Stimulated activated CD4-positive, alpha-beta T cell treated with anti-CD3 and anti-CD28 coated beads, TNF-alpha, amount 100 ng/mL, for 4 hours (primary cell): ENCODE measurements around the gene CYP11A1.
"Not testable (repeated sequence)": the region's sequence is repeated elsewhere in the genome, so short reads cannot be mapped to it uniquely, and the experiment has no call there.

Source experiments
- DNase-seq, 3 experiments: peaks; one replicate each; pipeline ENCODE4 v3.0.0-alpha.2; 2020; ENCODE audit warnings: low read depth in 3 of 3

Gene CYP11A1

DNA sequence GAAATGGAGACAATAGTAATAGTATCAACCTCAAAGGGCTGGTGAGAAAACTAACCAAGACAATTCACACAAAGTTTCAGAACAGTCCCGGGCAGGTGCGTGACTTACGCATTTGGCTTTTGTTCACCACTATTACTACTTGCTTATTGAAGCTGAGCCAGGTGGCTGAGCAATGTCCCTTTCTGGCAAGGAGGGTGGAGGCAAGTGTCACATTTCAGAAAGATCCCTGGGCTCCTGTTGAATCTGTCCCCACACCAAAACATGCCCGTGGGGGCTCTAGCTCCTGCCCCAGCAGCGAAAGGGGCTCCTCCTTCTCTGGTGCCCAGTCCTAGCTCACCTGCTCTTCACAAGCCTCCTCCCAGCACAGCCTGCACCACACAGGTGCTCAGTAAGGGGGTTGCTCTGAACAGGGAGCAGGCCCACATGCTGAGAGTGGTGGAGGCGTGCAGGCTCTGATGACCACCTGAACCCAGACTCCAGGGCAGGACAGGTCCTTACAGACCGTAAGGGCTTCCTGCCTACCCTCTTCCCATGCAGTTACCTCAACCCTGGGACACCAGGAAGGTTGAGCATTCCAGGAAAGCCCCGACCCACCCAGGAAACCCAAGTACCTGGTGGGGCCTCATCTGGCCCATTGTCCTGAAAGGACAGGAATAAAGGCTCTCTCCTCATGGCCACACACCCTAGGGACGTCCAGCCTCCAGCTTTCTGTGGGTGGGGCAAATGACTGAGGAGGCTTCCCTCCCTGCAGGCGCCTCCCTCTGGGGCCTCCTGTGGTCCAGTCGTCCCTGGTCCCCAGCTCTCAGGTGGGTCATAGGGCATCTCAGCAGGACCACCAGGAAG lies 33.7 kb upstream of the CYP11A1 start:
- DNase-seq: no peak

DNA sequence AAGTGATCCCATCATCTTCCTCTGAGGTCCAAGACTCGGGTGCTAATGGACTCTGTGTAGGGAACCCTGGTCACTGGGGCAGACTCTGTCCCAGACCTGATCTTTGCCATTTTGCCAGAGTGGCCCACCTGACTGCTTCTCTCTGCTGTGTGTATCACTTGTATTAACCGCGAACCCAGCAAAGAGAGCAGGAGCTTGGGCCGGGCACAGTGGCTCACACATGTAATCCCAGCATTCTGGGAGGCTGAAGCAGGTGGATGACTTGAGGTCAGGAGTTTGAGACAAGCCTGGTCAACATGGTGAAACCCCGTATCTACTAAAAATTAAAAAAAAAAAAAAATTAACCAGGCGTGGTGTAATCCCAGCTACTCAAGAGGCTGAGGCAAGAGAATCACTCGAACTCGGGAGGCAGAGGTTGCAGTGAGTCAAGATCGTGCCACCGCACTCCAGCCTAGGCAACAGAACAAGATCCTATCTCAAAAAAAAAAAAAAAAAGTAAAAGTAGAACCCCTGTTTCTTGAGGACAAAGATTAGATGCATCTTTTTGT lies 32.9 kb upstream of the CYP11A1 start:
- DNase-seq: no peak

GRCh38 chr15:74399511-74400312 lies 32.3 kb upstream of the CYP11A1 start:
- DNase-seq: peak in 1 of 3 experiments; percentile 41

- no peak for DNase-seq
These were observed 31.7 kb upstream of the CYP11A1 start for GRCh38 chr15:74399100-74399499.

- no peak for DNase-seq
These were observed 30.7 kb upstream of the CYP11A1 start for GRCh38 chr15:74398183-74398582.

DNA sequence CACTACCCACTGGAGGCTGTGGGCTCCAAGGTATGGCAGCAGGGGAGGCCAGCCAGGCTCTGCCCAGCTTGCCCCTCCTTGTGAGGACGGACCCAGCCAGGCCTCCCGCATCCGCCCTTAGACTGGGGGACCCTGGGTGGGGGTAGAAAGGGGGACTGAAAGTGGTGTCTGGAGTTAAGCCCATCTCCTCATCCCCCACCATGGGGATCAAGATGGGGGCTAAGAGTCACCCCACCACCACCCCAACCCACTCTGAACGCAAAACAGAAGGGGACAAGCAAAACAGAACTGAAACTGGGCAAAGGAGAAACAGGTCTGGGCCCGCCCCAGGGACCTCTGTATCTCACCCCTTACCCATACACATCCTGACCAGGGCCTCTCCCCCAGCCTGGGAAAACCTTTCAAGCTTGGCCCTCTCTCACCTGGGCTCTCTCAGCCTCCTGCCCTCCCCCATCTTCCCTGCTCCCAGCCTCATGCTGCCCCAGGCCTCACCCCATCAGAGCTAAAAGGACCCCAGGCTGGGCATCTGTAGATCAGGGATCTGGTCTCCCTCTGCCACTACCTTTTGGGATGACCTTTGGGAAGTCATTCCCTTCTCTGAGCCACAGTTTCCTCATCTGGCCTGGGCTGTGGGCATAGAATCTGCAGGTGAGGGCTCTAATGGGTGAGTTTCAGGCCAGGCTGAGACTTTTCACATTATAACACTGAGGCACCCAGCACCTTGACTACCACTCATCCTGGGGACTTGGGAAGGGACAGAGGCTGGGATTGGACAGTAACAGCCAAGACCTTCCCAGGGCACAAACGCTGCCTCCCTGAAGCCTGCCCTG lies 30.0 kb upstream of the CYP11A1 start:
- DNase-seq: no peak

- peak in 2 of 3 experiments; percentile 47 to 54 for DNase-seq
These were observed 29.2 kb upstream of the CYP11A1 start for GRCh38 chr15:74396445-74397238.

DNA sequence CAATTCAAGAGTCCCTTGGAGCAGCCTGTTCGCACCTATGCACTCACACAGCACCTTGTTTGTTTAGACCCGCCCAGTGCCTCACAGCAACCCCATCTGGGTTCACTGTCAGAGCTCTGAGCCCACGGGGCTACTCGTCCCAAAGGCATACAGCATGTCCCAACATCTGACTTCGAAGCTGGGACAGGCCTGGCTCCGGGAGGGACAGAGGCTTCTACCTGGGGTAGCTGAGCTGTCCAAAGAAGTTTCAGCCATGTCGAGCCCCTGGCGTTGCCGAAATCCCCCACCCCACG lies 28.6 kb upstream of the CYP11A1 start:
- no peak for DNase-seq

DNA sequence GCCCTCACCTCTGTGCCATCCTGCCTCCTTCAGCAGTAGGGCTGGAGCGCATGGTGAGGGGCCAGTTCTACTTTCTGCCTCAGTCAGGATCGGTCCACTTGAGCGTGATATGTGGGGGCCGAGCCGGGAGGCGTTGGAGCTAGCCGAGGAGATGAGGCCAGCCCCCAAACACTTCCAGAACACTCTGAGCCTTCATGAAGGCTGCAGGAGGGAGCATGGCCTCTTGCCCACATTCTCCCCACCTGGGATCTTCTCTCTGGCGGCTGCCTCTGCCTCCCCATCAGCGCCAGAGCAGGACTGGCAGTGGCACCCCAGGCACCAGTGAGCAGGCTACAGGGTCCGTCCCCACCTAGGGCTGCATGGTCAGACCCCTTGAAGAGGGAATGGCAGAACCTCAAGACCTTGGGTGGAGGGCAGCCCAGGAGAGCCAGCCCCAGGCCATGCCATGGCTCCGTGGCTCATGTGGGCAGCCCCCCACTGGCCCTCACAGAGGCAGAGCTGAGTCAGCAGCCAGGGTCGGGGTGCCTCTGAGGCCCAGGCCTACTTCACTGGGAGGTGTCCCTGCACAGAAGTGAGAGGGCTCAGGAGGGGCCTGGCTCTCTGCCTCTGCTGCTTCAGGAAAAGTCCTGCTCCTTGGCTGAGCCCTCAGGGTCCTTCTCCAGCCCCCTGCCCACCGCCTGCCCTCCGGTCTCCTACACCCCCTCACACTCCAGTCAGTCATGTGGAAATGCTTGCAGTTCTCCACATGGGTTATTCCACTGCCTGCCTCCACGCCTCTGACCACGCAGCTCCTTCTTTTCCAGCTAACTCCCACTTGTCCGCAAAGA lies 28.1 kb upstream of the CYP11A1 start:
- no peak for DNase-seq

GRCh38 chr15:74394090-74394846 lies 26.8 kb upstream of the CYP11A1 start:
- DNase-seq: no peak

GRCh38 chr15:74393423-74393822 lies 26.0 kb upstream of the CYP11A1 start:
- DNase-seq: no peak

GRCh38 chr15:74392902-74393301 lies 25.5 kb upstream of the CYP11A1 start:
- no peak for DNase-seq

- no peak for DNase-seq
These were observed 25.0 kb upstream of the CYP11A1 start for GRCh38 chr15:74392451-74392830.

DNA sequence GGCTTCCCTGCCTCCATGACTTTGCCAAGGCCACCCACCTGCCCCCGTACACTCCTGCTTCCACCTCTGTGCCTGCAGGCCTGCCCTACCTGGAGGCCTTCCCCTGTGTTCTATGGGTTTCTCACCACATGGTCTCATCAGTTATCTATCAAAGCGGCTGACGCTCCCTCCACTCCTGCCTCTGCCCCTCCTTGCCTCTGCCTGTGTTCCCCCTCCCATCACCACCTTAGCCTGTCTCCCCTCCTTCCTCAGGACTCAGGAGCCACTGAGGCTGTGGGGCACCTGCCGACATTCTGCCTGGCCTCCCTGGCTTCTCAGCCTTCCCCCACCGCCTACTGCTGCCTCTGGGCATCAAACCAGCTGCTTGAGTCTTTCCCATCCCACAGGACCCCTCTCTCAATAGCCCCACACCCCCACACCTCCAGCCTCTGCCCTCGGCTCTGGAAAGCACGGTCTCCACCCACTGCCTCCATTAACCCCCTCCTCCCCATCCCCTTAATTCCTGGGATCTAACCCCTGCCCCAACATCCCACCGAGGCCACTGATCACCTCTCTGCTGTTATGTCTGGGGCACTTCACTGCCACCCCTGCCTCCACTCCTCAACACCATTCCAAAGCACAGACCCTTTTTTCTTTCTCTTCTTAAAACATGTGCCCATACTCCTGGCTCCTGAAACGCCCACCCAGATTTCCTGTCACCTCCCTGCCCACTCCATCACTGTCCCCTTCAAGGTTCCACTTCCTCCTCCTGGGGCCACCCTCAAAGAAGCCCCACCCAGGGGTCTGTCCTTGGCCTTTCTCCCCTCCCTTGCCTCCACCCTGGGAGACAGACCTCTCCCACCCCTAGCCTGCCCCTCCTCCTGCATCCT lies 24.4 kb upstream of the CYP11A1 start:
- no peak for DNase-seq

GRCh38 chr15:74390647-74391288 lies 23.3 kb upstream of the CYP11A1 start:
- DNase-seq: no peak

DNA sequence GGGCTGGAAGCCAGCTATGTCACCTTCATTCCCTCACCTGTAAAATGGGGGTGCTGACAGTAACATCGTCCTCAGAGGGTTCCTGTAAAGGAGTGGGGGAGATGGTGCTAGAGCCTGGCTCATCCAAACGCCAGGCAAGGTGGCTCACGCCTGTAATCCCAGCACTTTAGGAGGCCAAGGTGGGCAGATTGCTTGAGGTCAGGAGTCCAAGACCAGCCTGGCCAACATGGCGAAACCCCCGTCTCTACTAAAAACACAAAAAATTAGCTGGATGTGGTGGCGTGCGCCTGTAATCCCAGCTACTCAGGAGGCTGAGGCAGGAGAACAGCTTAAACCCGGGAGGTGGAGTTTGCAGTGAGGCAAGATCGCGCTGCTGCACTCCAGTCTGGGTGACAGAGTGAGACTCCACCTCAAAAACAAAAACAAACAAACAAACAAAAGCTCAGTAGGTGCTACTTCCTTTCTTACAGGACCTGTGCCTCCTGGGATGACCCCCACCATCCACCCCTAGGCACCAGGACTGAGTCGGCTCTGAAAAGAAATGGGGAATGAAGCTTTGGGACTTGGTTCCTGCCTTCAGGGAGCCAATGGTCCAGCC lies 22.7 kb upstream of the CYP11A1 start:
- not testable (repeated sequence) for DNase-seq

- DNase-seq: no peak
These were observed 22.0 kb upstream of the CYP11A1 start for GRCh38 chr15:74389241-74390048.
